ENCODE measurements around the gene FUT2.

FUT2 gene

DNA sequence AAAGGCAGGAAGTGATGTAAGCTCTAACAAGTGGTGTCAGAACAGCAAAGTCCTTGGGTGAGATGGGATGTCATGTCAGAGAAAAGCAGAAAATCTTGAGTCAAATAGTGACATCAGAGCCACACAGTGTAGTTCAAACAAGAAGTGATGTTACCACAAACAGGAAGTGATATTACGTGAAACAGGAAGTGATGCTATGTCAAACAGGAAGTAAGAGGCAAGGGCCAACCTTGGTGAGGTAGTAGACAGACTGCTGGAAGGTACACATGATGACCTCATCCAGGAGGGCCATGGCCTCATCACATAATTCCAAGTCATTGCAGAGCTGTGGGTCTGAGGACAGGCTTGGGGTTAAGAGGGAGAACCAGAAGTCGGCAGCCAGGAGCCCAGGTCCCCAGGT lies 30.8 kb downstream of the FUT2 start:
- no peak for DNase-seq (ENCODE audit: low spot score)

DNA sequence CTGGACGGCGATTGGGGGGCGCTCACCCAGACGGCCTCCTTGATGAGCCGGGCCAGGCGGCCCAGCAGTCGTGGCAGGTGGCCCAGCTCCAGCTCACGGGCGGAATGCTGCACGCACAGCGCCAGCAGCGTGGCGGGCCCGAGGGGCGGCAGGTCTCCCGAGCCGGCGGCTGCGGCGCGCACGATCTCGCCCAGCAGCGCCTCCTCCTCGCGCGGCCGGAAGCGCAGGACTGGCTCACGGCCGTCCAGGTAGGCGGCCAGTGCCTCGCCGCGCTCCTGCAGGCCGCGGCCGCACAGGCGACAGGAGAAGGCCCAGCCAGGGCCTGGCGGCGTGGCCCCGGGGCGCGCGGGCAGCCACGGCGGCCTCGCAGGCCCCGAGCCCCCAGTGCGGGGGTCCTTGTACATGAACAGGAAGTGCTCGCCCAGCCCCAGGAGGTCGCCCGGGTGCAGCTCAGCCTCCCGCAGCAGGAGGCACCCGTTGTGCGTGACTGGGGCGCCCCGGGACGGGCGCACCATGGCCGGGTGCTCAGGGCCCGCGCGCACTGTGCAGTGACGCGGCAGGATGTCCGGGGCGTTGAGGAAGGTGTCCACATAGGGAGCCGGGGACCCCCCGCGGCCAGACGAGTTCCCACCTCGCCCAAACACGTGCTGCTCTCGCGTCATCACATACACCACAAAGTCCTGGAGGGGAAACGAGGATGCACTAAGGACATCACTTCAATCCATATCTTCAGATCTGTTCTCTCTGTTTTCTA lies 33.3 kb downstream of the FUT2 start:
- no peak for DNase-seq (ENCODE audit: low spot score)

DNA sequence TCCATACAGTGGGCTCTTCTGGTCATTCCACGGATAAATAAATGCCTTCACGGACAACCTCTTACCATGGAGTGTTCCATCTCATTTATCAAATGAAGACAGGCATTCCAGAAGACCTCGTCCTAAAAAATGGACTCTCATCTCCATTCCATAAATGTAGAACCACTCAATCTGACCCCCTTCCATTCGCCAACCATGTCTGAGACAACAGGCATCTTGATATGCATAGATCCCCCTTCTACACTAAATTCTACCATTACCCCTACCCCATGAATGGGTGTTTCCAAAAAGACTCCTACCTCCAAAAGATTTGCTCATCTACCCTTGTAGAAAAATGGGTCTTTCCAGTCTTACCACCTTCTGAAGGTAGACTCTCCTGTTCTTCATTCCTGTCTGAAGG lies 35.7 kb downstream of the FUT2 start:
- no peak for DNase-seq (ENCODE audit: low spot score)

DNA sequence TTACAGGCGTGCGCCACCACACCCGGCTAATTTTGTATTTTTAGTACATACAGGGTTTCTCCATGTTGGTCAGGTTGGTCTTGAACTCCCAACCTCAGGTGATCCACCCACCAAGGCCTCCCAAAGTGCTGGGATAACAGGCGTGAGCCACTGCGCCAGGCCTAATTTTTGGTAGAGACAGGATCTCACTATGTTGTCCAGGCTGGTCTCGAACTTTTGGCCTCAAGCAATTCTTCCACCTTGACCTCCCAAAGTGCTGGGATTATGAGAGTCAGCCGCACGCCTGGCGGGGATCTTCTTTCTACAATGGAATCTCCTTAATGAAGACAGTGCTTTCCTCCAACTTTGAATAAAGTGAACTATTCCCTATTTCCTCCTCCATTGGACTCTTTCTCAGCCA lies 38.9 kb downstream of the FUT2 start:
- no peak for DNase-seq (ENCODE audit: low spot score)

DNA sequence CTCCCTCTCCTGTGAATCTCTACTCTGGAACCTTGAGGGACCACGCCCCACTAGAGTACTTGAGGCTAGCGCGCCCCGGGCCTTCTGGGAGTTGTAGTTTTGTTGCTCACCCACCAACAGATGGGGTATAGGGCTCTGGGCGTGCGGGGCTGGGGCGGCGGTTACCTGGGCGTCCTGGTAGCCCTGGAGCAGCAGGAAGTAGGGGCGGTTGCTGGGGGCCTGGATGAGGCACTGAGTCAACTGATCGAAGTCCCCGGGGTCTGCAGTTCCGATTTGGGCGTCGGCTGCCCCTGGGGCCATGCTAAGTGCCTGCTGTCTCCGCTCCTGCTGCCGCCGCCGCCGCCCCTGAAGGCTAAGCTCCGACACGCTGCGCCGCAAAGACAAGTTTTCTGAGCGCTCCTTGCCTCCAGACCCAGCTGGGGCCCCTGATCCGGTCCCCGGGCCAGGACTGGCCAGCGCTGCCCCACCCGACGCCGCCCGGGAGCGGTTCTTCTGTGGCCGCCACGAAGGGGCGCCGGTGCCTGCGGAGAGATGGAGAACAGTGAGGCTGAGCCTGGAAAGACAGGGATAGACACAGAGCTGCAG lies 39.4 kb downstream of the FUT2 start:
- no peak for DNase-seq (ENCODE audit: low spot score)

DNA sequence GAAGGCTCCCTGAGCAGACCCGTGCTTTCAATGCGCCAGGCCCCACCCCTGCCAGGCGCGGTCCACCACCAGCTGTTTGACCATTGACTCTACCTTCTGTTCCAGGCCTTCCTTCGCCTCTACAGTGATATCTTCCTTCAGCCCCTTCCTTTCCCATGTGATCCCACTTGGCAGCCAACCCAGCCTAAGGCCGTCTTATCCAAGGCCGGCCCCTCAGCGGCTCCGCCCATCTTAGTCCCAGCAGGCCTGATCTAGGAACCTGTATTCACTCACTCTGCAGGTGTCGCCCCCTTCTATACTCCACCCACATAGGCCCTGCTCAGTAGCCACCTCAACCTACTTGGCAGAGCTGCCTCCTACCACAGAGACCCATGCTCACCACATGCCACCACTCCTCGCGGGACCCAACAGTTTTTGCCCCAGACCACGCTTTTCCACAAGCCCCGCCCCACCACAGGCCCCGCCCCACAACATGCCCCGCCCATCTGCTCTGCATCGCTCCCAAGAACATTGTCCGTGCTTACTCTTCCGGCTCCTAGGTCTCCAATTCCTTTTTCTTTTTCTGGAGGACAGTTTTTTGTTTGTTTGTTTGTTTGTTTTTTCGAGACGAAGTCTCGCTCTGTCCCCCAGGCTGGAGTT lies 41.7 kb downstream of the FUT2 start:
- no peak for DNase-seq (ENCODE audit: low spot score)

DNA sequence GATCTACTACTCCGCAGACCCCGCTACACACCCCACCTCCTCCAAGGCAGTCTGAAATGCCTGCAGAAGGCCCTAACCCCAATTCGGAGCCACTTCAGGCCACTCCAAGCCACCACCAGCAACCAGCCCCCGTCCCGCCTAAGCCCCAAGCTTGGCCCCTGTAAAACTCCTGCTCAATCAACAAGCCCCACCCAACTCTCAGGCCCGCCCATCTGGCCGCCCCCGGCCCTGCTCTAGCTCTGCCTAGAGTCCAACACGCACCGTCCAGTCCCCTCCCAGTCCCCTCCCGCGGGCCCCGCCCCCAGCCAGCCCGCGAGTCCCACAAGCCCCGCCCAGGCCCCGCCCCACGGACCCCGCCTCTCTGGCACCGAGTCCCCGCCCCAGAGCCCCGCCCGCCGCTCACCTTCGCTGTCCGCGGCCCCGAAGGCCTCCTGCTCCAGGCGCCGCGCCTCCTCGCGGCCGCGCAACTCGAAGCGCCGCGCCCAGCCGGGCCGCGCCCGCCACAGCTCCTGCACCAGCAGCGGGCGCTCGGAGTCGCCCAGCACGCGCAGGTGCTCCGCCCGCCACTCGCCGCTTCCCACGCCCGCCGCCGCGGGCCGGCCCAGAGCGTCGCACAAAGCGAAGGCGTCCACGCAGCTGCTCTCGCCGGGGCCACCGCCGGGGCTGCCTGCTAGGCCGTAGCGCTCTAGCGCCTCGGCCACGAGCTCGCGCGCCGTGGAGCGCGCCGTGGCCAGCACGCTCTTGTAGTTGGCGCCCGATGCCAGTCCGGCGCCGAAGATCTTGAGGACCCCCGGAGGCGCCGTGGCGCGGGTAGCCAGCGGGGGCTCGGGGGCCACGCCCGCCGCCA lies 43.0 kb downstream of the FUT2 start:
- DNase-seq (ENCODE audit: low spot score) = peak; percentile 92

DNA sequence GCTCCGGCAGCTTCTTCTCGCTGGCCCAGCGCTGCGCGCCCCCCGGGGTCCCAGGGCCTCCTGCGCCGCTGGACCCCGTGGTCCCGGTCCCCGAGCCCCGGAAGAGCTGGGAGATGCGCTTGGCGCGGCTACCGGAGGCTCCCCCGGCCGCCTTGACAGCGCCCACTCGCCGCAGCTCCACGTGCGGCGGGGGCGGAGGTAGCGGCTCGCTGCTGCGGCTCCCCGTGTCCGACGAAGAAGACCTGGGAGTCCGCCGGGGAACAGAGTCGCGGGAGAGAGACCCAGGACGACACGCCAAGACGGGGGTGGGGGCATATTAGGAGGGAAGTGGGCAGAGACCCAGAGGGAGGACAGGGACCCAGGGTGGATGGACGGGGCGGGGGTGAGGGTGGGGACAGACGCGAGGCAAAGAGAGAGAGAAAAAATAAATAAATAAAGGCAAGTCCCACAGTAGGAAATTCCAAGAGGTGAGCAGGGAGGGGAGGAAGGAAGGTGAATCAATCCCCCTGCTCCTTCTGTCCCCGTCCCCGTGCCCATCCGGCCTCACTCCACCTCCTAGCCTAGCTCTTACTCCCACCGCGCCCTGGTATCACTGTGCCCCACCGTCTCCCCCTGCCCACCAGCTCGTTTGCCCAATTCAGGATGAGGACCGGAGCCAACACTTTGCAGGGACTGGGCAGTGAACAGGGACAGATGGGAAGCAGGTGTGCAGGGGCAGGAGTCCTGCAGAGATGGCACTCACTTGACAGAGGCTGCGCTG lies 43.8 kb downstream of the FUT2 start:
- no peak for DNase-seq (ENCODE audit: low spot score)

DNA sequence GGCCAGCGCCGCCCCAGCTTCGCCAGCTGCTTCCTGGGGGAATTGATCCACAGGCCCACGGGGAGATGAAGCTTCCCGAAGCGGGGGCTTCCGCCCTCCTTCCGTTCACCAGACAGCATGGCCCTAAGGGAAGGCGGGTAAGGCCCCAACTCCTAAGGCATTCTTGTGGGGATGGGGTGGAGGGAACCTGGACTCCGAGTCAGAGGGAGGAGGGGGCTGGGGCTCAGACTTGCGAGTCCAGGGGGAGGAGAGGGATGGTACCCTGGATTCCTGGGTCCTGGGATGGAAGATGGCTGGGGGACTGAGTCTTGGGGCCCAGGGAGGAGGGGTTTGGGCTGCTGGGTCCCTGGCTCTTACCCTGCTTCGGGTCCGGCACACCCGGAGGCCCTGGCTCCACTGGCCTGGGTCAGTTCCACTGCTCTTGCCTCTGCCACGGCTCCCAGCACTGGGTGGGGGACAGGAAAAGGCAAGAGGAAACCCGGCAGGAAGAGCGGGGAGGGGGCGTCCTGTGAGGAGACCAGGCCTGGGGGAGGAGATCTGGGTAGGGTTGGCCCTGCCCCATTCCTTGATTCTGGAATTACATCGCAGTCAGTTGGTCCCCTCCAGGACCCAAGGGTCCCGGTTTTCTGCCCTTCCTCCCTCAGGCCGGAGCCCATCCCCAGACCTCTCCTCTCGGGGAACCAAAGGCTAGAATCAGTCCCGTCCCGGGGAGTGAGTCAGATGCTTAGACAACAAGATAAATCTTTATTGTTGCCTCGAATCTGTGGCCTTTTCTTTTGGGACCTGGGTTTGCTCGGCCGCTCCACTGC lies 44.6 kb downstream of the FUT2 start, which contains the start of gene RASIP1:
RASIP1 (minus strand) TSS at position 447 of the 809 bp plus-strand sequence; CDS start at position 119, 328 bp downstream.
- no peak for DNase-seq (ENCODE audit: low spot score)

DNA sequence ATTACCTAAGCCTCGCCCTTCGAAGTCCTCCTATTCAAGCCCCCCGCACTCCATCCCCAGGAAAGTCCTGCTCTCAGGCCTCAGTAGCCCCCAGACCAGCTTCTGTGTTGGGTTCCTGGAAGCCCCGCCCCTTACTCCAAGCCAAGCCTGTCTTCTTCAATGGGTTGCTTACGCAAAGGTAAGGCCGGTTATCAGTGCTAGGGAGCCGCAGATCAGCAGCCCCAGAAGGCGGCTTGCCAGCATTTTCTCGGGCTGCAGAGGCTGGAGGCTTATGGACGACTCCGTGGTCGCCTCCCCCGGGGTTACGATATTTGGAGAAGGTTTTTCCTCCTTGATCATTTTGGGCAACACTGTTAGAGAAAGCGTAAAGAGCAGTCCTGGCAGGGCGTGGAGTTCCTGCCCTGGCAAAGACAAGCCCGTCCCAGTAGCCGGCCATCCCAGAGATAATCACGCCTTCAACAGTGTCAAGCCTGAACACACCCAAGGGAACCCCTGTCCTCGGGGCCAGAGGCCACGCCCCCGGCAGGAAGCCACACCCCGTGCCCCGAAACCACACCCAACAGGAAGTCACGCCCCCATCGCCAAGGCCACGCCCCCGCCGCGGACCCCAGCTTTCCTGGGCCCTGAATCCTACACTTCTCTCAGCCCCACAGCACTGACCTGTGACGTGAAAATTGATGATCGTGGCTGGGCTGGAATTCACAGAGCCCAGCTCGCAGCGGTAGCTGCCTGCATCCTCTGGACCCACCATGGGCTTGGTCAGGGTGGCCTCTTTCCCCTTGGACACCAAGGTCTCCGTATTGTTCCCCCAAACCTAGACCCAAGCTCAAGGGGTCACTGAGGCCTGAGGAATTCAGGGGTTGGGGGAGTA lies 45.6 kb downstream of the FUT2 start:
- DNase-seq (ENCODE audit: low spot score) = peak; percentile 88

DNA sequence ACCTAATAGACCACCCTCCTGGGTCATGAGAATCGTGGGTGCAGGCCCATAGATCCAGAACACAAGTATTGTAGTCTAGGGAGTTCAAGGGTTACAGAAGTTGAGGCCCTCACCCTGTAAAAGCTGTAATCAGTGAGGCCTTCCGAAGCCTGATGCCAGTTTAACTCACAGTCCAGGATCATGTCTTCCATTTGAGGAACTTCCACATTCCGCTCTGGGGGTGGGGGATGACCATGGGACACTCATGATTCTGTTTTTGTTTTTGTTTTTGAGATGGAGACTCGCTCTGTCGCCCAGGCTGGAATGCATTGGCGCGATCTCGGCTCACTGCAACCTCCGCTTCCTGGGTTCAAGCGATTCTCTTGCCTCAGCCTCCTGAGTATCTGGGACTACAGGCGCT lies 46.3 kb downstream of the FUT2 start:
- no peak for DNase-seq (ENCODE audit: low spot score)

DNA sequence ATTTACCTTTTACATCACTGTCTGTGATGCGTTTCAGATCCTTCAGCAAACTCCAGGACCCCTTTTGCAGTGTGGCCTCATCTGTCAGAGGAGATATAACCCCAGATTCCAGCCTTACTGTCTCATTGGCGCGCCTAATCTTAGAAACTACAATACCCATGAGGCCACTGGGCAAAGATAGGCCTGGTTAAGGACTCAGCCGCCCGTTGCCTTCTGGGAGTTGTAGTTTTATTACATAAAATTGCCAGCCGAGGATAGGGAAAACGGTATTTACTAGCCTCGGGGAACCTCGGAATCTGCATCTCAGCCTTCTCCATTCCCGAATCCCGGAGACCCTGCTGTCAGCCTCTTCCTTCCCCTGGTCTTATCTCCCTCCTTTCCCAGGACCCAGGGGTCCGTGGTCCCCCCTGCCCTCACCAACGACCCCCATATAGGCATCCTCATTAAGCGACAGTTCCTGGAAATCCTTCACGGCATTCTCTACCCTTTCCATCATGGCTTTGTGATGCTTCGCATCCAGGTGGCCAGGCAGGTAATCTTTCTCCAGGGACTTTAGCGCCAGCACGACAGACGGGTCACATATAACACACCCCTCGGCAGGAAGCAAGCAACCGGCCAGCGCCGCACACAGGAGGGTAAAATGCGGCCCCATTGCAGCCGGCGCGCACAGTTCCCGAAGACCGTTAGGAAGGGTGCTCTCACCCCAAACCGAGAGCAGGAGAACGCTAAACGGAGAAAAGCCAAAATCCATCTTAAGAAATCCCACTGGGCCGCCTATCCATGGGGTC lies 49.6 kb downstream of the FUT2 start:
- DNase-seq (ENCODE audit: low spot score) = peak; percentile 87

DNA sequence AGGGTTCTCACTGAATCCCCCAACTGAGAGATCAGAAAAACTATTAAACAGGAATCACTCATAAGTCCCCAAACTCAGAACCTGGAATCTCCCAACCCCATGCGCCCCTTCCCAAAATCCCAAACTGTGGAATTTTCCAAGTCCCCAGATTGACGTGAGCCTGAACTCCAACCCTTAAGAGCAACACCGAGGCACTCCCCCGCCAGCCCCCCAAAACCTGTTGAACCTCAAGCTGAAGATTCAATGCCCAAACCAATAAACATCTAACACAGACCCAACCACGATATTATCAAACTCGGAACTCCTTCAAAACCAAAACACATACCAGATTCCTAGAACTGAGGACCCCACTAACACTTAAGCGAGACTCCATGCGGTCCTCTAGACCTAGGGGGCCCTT lies 50.3 kb downstream of the FUT2 start:
- DNase-seq (ENCODE audit: low spot score) = no peak

DNA sequence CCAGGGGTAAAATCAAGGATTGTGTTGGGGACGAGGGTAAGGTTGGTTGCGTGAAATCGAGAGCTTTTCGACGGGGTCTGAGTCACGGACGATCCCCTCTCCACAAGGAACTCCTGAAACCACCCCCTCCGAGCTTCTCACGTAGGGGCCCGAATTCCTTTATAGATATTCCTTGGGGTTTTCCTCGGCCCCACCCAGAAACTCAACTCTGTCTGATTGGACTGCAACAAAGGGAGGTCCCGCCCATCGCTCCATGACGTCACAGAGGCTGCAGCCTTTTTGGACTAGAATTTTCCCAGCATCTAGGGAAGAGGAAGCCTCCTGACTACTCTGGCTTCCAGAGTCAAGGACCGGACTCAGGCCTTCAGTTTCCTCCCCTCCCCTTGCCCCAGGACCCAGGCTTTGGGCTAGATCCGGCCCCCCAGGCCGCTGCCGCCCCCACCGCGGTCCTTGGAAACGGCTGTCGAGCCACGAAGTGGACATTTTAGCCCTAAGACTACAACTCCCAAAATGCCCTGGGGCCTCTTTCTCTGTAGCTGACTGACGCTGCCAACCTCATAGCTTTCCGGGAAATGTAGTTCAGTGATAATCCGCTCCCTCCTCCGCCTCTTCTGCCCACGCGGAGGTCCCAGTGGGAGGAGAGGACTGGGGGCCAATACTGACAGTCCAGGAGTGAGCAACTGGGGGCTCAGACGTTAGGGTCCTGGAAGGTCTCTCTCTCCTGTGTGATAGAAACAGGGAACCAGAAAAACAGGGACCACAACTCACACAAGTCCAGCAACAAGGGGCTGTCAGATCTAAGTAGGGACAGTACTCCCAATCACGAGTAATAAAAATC lies 51.2 kb downstream of the FUT2 start, which contains the start of gene IZUMO1:
IZUMO1 (minus strand) TSS at position 172 of the 838 bp plus-strand sequence. CDS start 1,050 bp downstream, outside the sequence.
- DNase-seq (ENCODE audit: low spot score) = peak; percentile 92

DNA sequence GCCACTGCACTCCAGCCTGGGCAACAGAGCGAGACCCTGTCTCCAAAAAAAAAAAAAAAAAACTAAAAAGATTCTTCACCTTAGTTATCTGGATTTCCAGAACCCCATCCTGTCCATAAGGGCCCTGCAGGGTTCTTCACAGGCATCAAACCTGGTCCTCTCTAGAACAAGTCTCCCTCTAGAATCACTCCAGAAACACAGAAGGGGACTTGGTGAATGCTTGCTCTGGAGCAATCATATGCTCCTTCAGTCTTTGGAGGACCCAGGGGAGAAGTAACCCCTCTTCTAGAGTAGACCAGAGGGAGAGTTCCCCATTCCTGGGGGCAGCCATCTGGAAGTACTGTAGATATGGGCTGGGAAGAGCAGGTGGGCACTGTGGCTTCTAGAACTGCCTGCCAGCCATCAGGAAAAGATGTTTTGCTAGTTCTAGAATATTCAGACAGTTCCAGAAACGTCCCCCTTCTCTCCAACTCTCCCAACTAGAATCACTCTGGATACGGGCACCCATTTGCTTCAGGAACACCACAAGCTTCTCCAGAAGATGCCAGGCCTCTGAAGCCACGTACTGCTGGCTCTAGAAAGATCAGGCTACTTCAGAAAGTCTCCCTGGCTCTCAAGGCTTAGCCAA lies 53.9 kb downstream of the FUT2 start:
- no peak for DNase-seq (ENCODE audit: low spot score)

DNA sequence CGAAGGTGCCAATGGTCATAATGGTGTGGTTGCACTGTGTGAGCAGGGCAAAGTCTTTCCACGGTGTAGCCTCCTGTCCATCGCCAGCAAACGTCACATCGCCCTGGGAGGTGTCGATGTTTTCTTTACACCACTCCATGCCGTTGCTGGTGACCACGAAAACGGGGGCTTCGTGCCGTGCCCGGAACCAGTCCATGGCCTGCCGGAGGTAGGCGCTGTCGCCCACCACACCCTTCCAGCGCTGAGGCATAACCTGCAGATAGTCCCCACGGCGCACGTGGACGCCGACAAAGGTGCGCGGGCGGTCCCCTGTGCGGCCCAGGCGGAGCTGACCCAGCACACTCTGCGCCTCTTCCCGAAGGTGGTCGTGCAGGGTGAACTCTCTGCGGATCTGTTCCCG lies 54.6 kb downstream of the FUT2 start:
- no peak for DNase-seq (ENCODE audit: low spot score)

DNA sequence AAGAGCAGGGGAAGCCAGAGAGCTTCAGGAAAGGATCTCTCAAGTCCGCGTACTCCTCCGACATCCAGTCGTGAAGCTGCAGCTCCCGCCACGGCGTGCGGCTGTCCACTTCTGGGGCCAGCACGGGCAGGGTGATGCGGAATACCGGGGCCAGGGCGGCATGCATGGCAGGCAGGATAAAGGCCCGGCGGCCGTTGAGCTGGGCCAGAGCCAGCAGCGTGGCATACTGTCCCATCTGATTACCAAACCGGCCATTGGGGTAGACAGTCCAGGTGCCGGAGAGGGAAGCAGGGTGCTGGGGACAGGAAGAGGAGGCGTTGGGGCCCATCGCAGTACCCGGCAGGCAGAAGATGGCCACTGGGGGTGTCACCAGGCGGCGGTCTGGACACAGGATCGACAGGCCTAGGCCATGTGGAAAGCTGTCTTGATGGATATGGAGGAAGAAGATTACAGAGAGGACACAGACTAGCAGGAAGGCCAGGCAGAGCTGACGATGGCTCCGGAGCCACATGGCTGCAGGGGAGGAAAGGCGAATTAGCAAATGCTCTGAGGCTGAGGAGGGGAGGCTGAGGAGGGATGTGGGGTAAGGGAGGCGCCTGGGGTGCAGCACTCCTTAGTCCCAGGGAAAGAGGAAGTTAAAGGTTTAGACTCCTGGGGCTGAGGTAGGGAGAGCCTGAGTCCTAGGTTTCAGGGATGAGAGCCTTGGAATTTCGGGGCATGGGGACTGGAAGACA lies 55.2 kb downstream of the FUT2 start:
- peak; percentile 35 for DNase-seq (ENCODE audit: low spot score)
